Measurements from ENCODE around the gene HES4. TPM values are rescaled to one million over a fixed set of nuclear protein-coding genes. Genes with fewer than 3 reads are reported as not detected.
A peak's percentile ranks its signal among the peaks of the same experiment; 100 is the strongest.
"Not testable (repeated sequence)": the region's sequence is repeated elsewhere in the genome, so short reads cannot be mapped to it uniquely, and the experiment has no call there.

The HES4 gene
- total and polyA plus RNA-seq, 8 donors, result 4.0 to 212 (median 29.3) TPM; not detected in 1

- intact Hi-C loops (cut with DNase I; ENCODE audit: low total_unique reads), result no loop called here
- WGBS, 5 donors, result 5 to 22% (median 14%) methylated on average over 18 to 33 of the region's 33 CpGs
- DNase-seq, result peak; percentile 80 to 93
Measured at GRCh38 chr1:1021010-1021919, 21.4 kb upstream of the HES4 start.

GRCh38 chr1:1020415-1021009, 20.6 kb upstream of the HES4 start:
- Histone ChIP-seq H3K9me3 (no peaks in the 10 kb centered on the region), H3K4me3 (peak overlapping the region; percentile 75 to 89 (median 77)), H3K27ac (peak overlapping the region; percentile 34 to 98 (median 90)), H3K4me1 (peaks cover 39 to 63% (median 53%) of the 10 kb centered on the region in 4 donors), H3K36me3 (no peaks in the 10 kb centered on the region), H3K27me3 (peaks cover 0 to 22% (median 7%) of the 10 kb centered on the region in 3 donors)
- intact Hi-C loops (cut with DNase I; ENCODE audit: low total_unique reads), result no loop called here
- no peak for TF ChIP-seq EP300 (IDR thresholded peaks at IDR 0.05)
- no peak for TF ChIP-seq CTCF (IDR thresholded peaks at IDR 0.05)
- TF ChIP-seq POLR2AphosphoS5 (IDR thresholded peaks at IDR 0.05), result no peak
- TF ChIP-seq POLR2A (IDR thresholded peaks at IDR 0.05), result no peak
- WGBS, 5 donors, result 0 to 2% (median 1%) methylated on average over 7 to 54 of the region's 59 CpGs
- DNase-seq, result peak in 1 of 2 donors; percentile 69

More at GRCh38 chr1:1021010-1021919, 21.4 kb upstream of the HES4 start:
- Histone ChIP-seq H3K36me3 (peaks cover 0 to under 1% (median 0%) of the 10 kb centered on the region in 4 donors), H3K27ac (peak overlapping the region; percentile 34 to 98 (median 90)), H3K9me3 (no peaks in the 10 kb centered on the region), H3K4me3 (peak overlapping the region; percentile 75 to 89 (median 77)), H3K27me3 (peaks cover 0 to 22% (median 7%) of the 10 kb centered on the region in 3 donors), H3K4me1 (peaks cover 40 to 70% (median 53%) of the 10 kb centered on the region in 4 donors)
- TF ChIP-seq POLR2AphosphoS5 (IDR thresholded peaks at IDR 0.05), result no peak
- TF ChIP-seq EP300 (IDR thresholded peaks at IDR 0.05), result no peak
- TF ChIP-seq POLR2A (IDR thresholded peaks at IDR 0.05), result no peak
- no peak for TF ChIP-seq CTCF (IDR thresholded peaks at IDR 0.05)

- peaks cover 34 to 63% (median 49%) of the 10 kb centered on the region in 4 donors for H3K4me1 ChIP-seq
- WGBS, 5 donors, result 0 to 1% (median 0%) methylated on average over 15 to 51 of the region's 58 CpGs; no CpG with 5 or more reads in 1 of the 5 donors
- peak within 1 kb of the TSS; percentile 88 to 98 (median 90) for H3K27ac ChIP-seq
- TF ChIP-seq POLR2A (IDR thresholded peaks at IDR 0.05) (no peak), EP300 (IDR thresholded peaks at IDR 0.05) (no peak), POLR2AphosphoS5 (IDR thresholded peaks at IDR 0.05) (peak in 1 of 3 donors; percentile 14)
- H3K4me3 ChIP-seq, result peak within 1 kb of the TSS; percentile 75 to 89 (median 77)
- H3K27me3 ChIP-seq, result peaks cover 0 to 22% (median 7%) of the 10 kb centered on the region in 3 donors
- DNase-seq, result peak in 1 of 2 donors; percentile 78
- intact Hi-C loops (cut with DNase I; ENCODE audit: low total_unique reads), result no loop called here
- H3K36me3 ChIP-seq, result no peaks in the 10 kb centered on the region
- no peaks in the 10 kb centered on the region for H3K9me3 ChIP-seq
Measured at GRCh38 chr1:1020000-1020404, 20.1 kb upstream of the HES4 start, which contains the start of gene AGRN. Gene AGRN, plus strand, starts transcription at chr1:1020120. Its CDS starts 53 bp downstream, at chr1:1020173.

GRCh38 chr1:1019122-1019999, 19.5 kb upstream of the HES4 start:
- DNase-seq, result peak; percentile 88 to 96
- peak overlapping the region; percentile 75 to 89 (median 77) for H3K4me3 ChIP-seq
- intact Hi-C loops (cut with DNase I; ENCODE audit: low total_unique reads), result no loop called here
- peaks cover 0 to 22% (median 7%) of the 10 kb centered on the region in 3 donors for H3K27me3 ChIP-seq
- peak in 5 of 7 experiments; percentile 14 to 81 (median 62) for TF ChIP-seq CTCF (IDR thresholded peaks at IDR 0.05)
- peak in 1 of 3 donors; percentile 19 for TF ChIP-seq POLR2AphosphoS5 (IDR thresholded peaks at IDR 0.05)
- TF ChIP-seq EP300 (IDR thresholded peaks at IDR 0.05), result no peak
- no peak for TF ChIP-seq POLR2A (IDR thresholded peaks at IDR 0.05)
- H3K36me3 ChIP-seq, result no peaks in the 10 kb centered on the region
- H3K4me1 ChIP-seq, result peaks cover 29 to 63% (median 49%) of the 10 kb centered on the region in 4 donors
- H3K9me3 ChIP-seq, result no peaks in the 10 kb centered on the region
- H3K27ac ChIP-seq, result peak overlapping the region; percentile 88 to 98 (median 90)
- WGBS, 5 donors, result 2 to 7% (median 3%) methylated on average over 8 to 83 of the region's 91 CpGs

GRCh38 chr1:1018321-1018685, 18.4 kb upstream of the HES4 start:
- intact Hi-C loops (cut with DNase I; ENCODE audit: low total_unique reads); H3K36me3 ChIP-seq; H3K27ac ChIP-seq; DNase-seq; H3K9me3 ChIP-seq; H3K4me3 ChIP-seq: not testable (repeated sequence)
- Histone ChIP-seq H3K4me1 (peaks cover 27 to 63% (median 47%) of the 10 kb centered on the region in 4 donors), H3K27me3 (peaks cover 0 to 22% (median 7%) of the 10 kb centered on the region in 3 donors)
- 94 to 96% (median 95%) methylated on average over 19 to 26 of the region's 26 CpGs; no CpG with 5 or more reads in 1 of the 5 donors for WGBS, 5 donors

GRCh38 chr1:1017397-1018320, 17.8 kb upstream of the HES4 start:
- peaks cover 26 to 62% (median 45%) of the 10 kb centered on the region in 4 donors for H3K4me1 ChIP-seq
- peaks cover 0 to 22% (median 7%) of the 10 kb centered on the region in 3 donors for H3K27me3 ChIP-seq
- 64 to 76% (median 69%) methylated on average over 15 to 17 of the region's 17 CpGs for WGBS, 5 donors
- intact Hi-C loops (cut with DNase I; ENCODE audit: low total_unique reads); DNase-seq; H3K4me3 ChIP-seq; H3K36me3 ChIP-seq; H3K27ac ChIP-seq; H3K9me3 ChIP-seq: not testable (repeated sequence)

All from stomach (tissue), 9 donors.